Aorta (tissue), 5 donors: ENCODE measurements around the gene ADAMTS17. TPM values are rescaled to one million over a fixed set of nuclear protein-coding genes. Genes with fewer than 3 reads are reported as not detected.
"Not testable (repeated sequence)": the region's sequence is repeated elsewhere in the genome, so short reads cannot be mapped to it uniquely, and the experiment has no call there.

Experiments used
- ATAC-seq: fragments of 200-7000 bp; cut with Tn5 transposase; one replicate; pipeline ENCODE4 v1.9.1; 2022; ENCODE audit warnings: moderate library complexity; ENCODE audit not compliant: low FRiP score
- DNase-seq, 2 donors: peaks; one replicate each; pipeline ENCODE4 v3.0.0-alpha.2; 2020
- H3K27ac ChIP-seq, 2 donors: one replicate each; pipeline ENCODE4 v1.5.1; 2013; ENCODE audit warnings: low read length in 2 of 2, mild to moderate bottlenecking in 2 of 2, moderate library complexity in 2 of 2, control low read depth in 1 of 2, inconsistent platforms in 1 of 2, low read depth in 1 of 2
- H3K27me3 ChIP-seq, 2 donors: one replicate each; pipeline ENCODE4 v1.6.1; 2013; ENCODE audit warnings: control low read depth in 1 of 2, low read length in 1 of 2, mild to moderate bottlenecking in 1 of 2, moderate library complexity in 1 of 2; ENCODE audit not compliant: insufficient read depth in 2 of 2, control insufficient read depth in 1 of 2
- H3K36me3 ChIP-seq, 2 donors: one replicate each; pipeline ENCODE4 v1.6.1; 2013; ENCODE audit warnings: control low read depth in 1 of 2, low read length in 1 of 2, mild to moderate bottlenecking in 1 of 2; ENCODE audit not compliant: insufficient read depth in 2 of 2, control insufficient read depth in 1 of 2
- H3K4me1 ChIP-seq, 2 donors: one replicate each; pipeline ENCODE4 v1.6.1; 2013; ENCODE audit warnings: low read length in 2 of 2, control low read depth in 1 of 2, mild to moderate bottlenecking in 1 of 2, moderate library complexity in 1 of 2; ENCODE audit not compliant: insufficient read depth in 2 of 2, control insufficient read depth in 1 of 2
- H3K4me3 ChIP-seq, 2 donors: one replicate each; pipeline ENCODE4 v1.5.1; 2013; ENCODE audit warnings: low read length in 2 of 2, control low read depth in 1 of 2, mild to moderate bottlenecking in 1 of 2
- H3K9me3 ChIP-seq: one replicate; pipeline ENCODE4 v1.6.1; 2013; ENCODE audit warnings: mild to moderate bottlenecking, low read length; ENCODE audit not compliant: control insufficient read depth
- WGBS, 2 donors: extraction: QIAGEN DNeasy Blood & Tissue Kit; methylation state at CpG; one replicate each; pipeline ENCODE4 v1.1.7; 2013; 5-methylcytosine and 5-hydroxymethylcytosine counted together
- intact Hi-C, 2 donors: fragments of 100-400 bp; cut with DNase I; formaldehyde crosslinking; loops; one replicate each; pipeline versions ENCODE4 v1.14.2 to v1.15.0; 2022
- polyA plus RNA-seq, 2 donors: library from polyadenylated mRNA; stranded (reverse); fragments of 200-250 nt; gene quantifications; one replicate each; pipeline ENCODE4 v1.2.3, GENCODE V29; 2013
- total RNA-seq, 2 donors: library from RNA; stranded (reverse); fragmentation: NEBNext Ultra II Directional; extraction: Animal tissue kit (Norgen Biotek cat#: 25700); gene quantifications; one replicate each; pipeline ENCODE4 v1.2.1, GENCODE V29; 2021
- donor health status: healthy with polysubstance abuse.
- donor health status: Bipolar disorder and iron deficiency.
- donor health status: DM: no; HTN: no; CAD: no.
- donor health status: DM: no; HTN: no; CAD: no.
- donor health status: DM: yes; HTN: yes; CAD: no.

The ADAMTS17 gene
- total and polyA plus RNA-seq, 4 donors: 0.41 to 4.2 (median 1.8) TPM; not detected in 1

DNA sequence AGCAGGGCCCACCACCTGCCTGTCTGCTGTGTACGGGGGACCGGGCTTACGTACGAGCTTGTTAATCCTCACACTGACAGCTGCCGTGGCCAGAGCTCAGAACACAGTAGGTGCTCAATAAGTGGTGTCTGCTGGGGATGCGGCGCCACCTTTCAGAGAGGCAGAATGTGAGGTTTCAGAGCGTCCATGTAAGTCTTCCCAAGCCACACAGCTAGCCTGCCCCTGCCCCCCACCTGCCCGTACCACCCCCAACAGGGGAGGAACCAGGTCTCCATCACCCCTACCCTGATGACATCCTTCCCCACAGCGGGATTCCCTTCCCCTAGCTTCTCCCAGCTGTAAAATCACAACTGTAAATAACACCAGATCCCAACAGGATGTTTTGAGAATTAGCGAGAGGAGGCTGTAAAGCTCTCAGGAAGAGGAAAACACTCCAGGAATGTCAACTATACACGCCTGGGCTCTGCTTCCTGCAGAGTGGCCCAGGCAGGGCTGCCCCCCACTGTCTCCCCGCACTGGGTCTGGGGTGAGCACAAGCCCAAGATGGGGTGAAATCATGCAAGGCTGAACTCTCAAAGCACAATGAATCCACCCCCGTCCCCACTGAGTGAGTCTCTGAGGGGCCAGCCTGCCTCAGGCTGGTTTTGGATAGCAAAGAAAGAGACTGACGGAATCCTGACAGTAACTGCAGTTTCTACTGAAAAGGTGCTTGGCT is 358.4 kb downstream of the ADAMTS17 start:
- H3K4me1 ChIP-seq: no peaks in the 10 kb centered on the region
- H3K4me3 ChIP-seq: no peak overlapping the region
- ATAC-seq (no peak), DNase-seq (peak in 1 of 2 donors; percentile 42)
- intact Hi-C loops: no loop called here
- H3K9me3 ChIP-seq: no peaks in the 10 kb centered on the region
- 79 to 83% methylated on average over 15 of the region's 15 CpGs for WGBS, 2 donors
- no peaks in the 10 kb centered on the region for H3K27me3 ChIP-seq
- H3K27ac ChIP-seq: no peak overlapping the region
- H3K36me3 ChIP-seq: no peaks in the 10 kb centered on the region

DNA sequence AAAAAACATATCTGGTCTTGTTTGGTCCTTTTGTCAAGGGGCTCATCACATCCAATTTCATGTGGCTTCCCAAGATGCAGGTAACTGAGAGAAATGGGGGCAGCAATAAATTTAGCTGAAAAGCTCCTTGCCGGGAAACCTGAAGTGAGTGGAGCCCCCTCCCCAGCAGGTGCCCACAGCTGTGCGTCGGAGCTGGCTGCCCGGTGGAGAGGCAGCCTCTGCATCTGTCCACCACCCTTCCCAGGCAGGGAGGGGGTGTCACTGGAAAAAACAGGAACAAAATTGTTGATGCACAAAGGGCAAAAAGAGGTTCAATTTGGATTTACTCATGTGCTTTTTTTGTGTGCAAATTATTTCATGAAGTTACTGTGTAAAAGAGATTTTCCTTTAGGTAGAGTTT is 359.1 kb downstream of the ADAMTS17 start:
- Histone ChIP-seq H3K27me3 (no peaks in the 10 kb centered on the region), H3K4me3 (no peak overlapping the region), H3K4me1 (no peaks in the 10 kb centered on the region), H3K36me3 (no peaks in the 10 kb centered on the region), H3K27ac (no peak overlapping the region), H3K9me3 (no peaks in the 10 kb centered on the region)
- intact Hi-C loops: no loop called here
- 85 to 90% methylated on average over 4 of the region's 4 CpGs for WGBS, 2 donors
- DNase-seq (peak in 1 of 2 donors; percentile 47), ATAC-seq (no peak)

DNA sequence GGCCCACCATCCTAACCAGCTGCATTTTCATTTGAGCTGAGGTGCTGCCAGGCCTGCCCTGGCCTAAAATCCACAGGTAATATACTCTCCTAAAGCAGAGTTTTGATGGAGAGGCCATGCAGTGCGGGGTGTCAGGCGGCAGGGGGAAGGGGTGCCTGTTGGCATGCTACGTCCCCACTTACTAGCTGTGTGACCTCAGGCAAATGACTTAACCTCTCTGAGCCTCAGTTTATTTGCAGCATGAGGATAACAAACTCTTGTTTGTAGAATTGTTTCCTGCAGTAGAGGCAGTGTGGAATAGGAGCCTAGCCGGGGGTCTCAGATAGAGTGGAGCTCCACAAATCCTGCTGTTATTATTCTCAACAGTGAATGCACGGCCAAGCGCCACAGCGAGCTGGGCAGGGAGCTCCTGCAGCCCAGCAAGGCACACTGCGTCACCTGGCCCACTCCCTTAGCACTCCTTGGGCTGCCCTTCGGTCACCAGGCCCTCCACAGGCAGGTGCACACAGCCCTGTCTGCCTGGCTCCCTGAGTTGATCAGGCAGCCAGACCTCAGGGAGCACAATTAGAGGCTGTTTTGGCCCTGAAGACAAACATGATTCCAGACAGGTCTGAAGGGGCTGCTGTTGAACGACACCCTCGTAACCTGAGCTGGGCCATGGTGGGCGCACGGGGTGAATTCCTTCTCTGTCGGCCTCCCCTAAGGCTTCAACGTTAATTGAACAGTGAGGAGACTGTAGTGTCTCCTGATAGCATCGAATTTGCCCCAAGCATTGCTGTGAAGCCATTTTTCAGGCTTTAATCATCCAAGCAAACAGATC is 359.7 kb downstream of the ADAMTS17 start:
- H3K27ac ChIP-seq: no peak overlapping the region
- no peaks in the 10 kb centered on the region for H3K9me3 ChIP-seq
- DNase-seq (peak in 1 of 2 donors; percentile 60), ATAC-seq (no peak)
- WGBS, 2 donors: 88 to 90% methylated on average over 16 of the region's 16 CpGs
- H3K4me1 ChIP-seq: no peaks in the 10 kb centered on the region
- H3K36me3 ChIP-seq: no peaks in the 10 kb centered on the region
- no peaks in the 10 kb centered on the region for H3K27me3 ChIP-seq
- intact Hi-C loops: no loop called here
- no peak overlapping the region for H3K4me3 ChIP-seq

DNA sequence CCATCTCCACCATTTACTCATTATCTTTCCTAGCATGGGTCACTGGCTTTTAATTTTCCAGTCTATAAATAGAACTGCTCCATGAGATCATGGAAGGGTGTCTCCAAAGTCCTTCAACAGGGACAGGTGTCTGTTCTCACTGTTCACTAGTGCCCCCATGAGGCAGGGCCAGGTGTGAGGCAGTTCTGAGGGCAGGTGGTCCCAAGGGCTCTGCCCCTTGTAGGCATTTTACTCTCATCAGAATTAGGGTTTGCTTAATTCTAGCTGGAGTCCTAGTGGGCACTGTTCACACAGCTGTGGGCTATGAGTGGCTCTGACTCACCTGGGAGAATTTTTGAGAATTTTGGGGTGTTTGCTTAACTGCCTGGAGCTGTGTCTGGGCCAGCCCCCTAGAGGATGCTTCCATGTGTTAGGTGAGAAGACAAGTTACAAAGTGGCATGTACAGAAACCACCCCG is 360.6 kb downstream of the ADAMTS17 start:
- 88 to 92% methylated on average over 1 of the region's 1 CpG for WGBS, 2 donors
- Histone ChIP-seq H3K36me3 (no peaks in the 10 kb centered on the region), H3K4me3 (no peak overlapping the region), H3K27me3 (no peaks in the 10 kb centered on the region), H3K27ac (no peak overlapping the region), H3K4me1 (no peaks in the 10 kb centered on the region), H3K9me3 (no peaks in the 10 kb centered on the region)
- DNase-seq: peak in 1 of 2 donors; percentile 22
- intact Hi-C loops: no loop called here
- ATAC-seq: no peak

DNA sequence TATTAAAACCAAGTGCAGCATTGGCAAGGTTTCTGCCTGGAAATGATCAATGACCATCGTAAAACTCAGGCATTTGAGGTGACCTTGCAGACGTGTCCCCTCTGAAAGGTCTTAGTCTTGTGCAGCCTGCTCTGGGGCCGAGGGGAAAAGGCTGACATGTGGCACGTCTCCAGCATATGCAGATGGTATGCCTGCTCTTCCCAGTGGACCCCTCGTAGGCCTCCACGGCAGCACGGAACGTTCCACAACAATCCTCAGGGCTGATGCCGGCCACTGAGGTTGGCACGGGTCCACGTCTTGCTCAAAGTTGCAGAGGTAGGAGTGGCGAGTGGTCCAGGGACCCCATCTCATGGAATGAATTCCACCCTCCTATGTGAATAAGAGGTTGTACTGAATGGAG is 361.0 kb downstream of the ADAMTS17 start:
- no peak overlapping the region for H3K27ac ChIP-seq
- DNase-seq (peak in 1 of 2 donors; percentile 39), ATAC-seq (no peak)
- 75 to 81% methylated on average over 12 of the region's 12 CpGs for WGBS, 2 donors
- intact Hi-C loops: no loop called here
- no peaks in the 10 kb centered on the region for H3K36me3 ChIP-seq
- H3K9me3 ChIP-seq: no peaks in the 10 kb centered on the region
- no peaks in the 10 kb centered on the region for H3K4me1 ChIP-seq
- no peak overlapping the region for H3K4me3 ChIP-seq
- H3K27me3 ChIP-seq: no peaks in the 10 kb centered on the region

DNA sequence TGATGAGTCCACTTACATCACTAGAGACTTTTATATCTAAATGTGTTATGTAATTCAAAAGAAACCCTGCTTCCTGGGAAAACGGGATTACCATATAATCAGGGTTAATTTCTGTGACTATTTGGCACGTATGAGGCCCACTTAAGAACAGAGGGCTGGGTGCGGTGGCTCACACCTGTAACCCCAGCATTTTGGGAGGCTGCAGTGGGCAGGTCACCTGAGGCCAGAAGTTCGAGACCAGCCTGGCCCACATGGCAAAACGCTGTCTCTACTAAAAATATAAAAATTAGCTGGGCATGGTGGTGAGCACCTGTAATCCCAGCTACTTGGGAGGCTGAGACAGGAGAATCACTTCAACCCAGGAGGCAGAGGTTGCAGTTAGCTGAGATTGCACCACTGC is 361.9 kb downstream of the ADAMTS17 start:
- H3K4me3 ChIP-seq, H3K27ac ChIP-seq, H3K27me3 ChIP-seq, H3K9me3 ChIP-seq, ATAC-seq, H3K4me1 ChIP-seq, intact Hi-C loops, H3K36me3 ChIP-seq: not testable (repeated sequence)
- peak in 1 of 2 donors; percentile 25 for DNase-seq
- WGBS, 2 donors: 98% methylated on average over 5 of the region's 5 CpGs

DNA sequence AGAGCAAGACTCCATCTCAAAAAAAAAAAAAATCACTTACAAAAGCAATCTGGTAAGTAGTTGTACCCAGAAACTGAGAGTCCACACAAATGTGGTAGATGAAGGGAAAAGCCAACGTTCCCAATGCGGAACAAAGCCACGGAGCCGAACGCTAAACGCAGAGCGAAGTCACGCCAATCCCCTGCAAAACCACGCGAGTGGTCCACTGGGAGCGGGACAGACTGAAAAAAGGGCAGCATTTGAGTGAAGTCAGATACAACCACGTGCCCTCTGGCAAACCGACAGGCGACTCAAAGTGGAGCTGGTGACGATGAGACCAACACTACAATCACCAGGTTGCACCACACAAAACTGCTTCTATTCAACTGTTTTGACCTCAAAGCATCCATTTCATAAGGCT is 362.4 kb downstream of the ADAMTS17 start:
- Histone ChIP-seq H3K27ac (no peak overlapping the region), H3K9me3 (no peaks in the 10 kb centered on the region), H3K4me3 (no peak overlapping the region), H3K27me3 (no peaks in the 10 kb centered on the region), H3K36me3 (no peaks in the 10 kb centered on the region), H3K4me1 (no peaks in the 10 kb centered on the region)
- DNase-seq (peak in 1 of 2 donors; percentile 54), ATAC-seq (no peak)
- 96 to 97% methylated on average over 15 of the region's 15 CpGs for WGBS, 2 donors
- intact Hi-C loops: no loop called here

DNA sequence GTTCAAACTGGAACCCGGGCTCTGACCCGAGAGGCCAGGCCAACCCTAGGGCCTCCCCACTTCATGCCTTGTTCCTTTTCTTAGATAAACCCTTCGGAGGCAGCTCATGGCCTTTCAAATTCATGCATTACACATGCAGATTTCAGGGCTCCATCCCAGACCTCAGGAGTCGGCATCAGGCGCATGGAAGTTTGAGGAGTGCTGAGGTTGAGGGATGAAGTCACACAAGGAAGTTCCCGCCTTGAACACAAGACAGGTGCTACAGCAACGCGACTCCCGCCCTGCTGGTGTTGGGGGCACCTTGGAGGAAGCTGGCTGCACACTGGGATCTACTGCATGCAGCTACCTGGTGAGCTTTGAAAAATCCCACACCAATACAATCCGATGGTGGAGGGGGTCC is 363.3 kb downstream of the ADAMTS17 start:
- 88 to 91% methylated on average over 10 of the region's 10 CpGs for WGBS, 2 donors
- ATAC-seq: no peak

More for the DNA sequence above, 363.3 kb downstream of the ADAMTS17 start:
- Histone ChIP-seq H3K27me3 (no peaks in the 10 kb centered on the region), H3K36me3 (no peaks in the 10 kb centered on the region), H3K27ac (no peak overlapping the region), H3K9me3 (no peaks in the 10 kb centered on the region), H3K4me1 (no peaks in the 10 kb centered on the region), H3K4me3 (no peak overlapping the region)
- peak in 1 of 2 donors; percentile 37 for DNase-seq
- intact Hi-C loops: no loop called here
